H1 (cell line): ENCODE data around the gene FBXO45. TPM values are rescaled to one million over a fixed set of nuclear protein-coding genes. Genes with fewer than 3 reads are reported as not detected.

Experiments used
- ATF3 ChIP-seq: IDR thresholded peaks from 2 replicates; pipeline ENCODE4 v1.6.1; 2011; ENCODE audit warnings: low read depth, mild to moderate bottlenecking, low read length; ENCODE audit not compliant: insufficient read depth
- CTBP2 ChIP-seq: IDR thresholded peaks from 2 replicates; pipeline ENCODE4 v1.7.0; 2011; ENCODE audit warnings: borderline replicate concordance, mild to moderate bottlenecking, moderate library complexity, mixed read lengths, low read length; ENCODE audit not compliant: insufficient read depth, insufficient read length
- EP300 ChIP-seq, 2 experiments: IDR thresholded peaks; 1 replicate in 1 of 2; 2 replicates in 1 of 2; pipeline ENCODE4 v1.6.1; 2011 to 2012; ENCODE audit warnings: low read depth in 2 of 2, low read length in 2 of 2, mild to moderate bottlenecking in 2 of 2, borderline replicate concordance in 1 of 2, inconsistent platforms in 1 of 2, moderate library complexity in 1 of 2
- HDAC6 ChIP-seq: IDR thresholded peaks from one replicate; pipeline ENCODE4 v1.7.1; 2012; ENCODE audit warnings: low read depth, mild to moderate bottlenecking, inconsistent platforms, low read length, moderate library complexity
- JUN ChIP-seq: IDR thresholded peaks from 2 replicates; pipeline ENCODE4 v1.6.1; 2011; ENCODE audit warnings: low read depth, mild to moderate bottlenecking, improper control_type of control experiment, low read length
- NRF1 ChIP-seq: IDR thresholded peaks from 2 replicates; pipeline ENCODE4 v1.6.1; 2011; ENCODE audit warnings: mild to moderate bottlenecking, low read depth, low read length, improper control_type of control experiment
- PHF8 ChIP-seq: fragments of 200-600 bp; sonication (generic); conservative IDR thresholded peaks from 2 replicates; pipeline ENCODE4 v1.7.1; 2012; ENCODE audit warnings: low read depth, mild to moderate bottlenecking, inconsistent platforms, low read length, moderate library complexity
- SIN3A ChIP-seq, 2 experiments: IDR thresholded peaks in 1 of 2; conservative IDR thresholded peaks in 1 of 2; 2 replicates each; pipeline ENCODE4 v1.6.1; 2011 to 2012; ENCODE audit warnings: low read length in 2 of 2, improper control_type of control experiment in 1 of 2, low read depth in 1 of 2, mild to moderate bottlenecking in 1 of 2
- TBP ChIP-seq: IDR thresholded peaks from 2 replicates; pipeline ENCODE4 v1.6.1; 2011; ENCODE audit warnings: low read depth, low read length, improper control_type of control experiment
- polyA plus RNA-seq, 7 experiments: library from polyadenylated mRNA; depleted of rRNA in 3 of 7; stranded (reverse) in 5 of 7; unstranded in 2 of 7; fragments of >200 nt in 5 of 7; fragments of 200-250 nt in 2 of 7; gene quantifications; 1 replicate in 5 of 7; 2 replicates in 1 of 7; 4 replicates in 1 of 7; pipeline versions ENCODE4 v1.2.1 to v1.2.3, GENCODE V29; 2011 to 2013; ENCODE audit warnings: missing spikeins in 2 of 7, mixed read lengths in 2 of 7
- total RNA-seq: library from RNA; stranded (reverse); fragmentation: NEBNext Ultra II Directional; extraction: Animal tissue kit (Norgen Biotek cat#: 25700); gene quantifications from 2 replicates; pipeline ENCODE4 v1.2.1, GENCODE V29; 2021
- TF ChIP-seq, protein P1 (sequence below): fragments of 300-600 bp; sonication (generic); IDR thresholded peaks from 2 replicates; pipeline ENCODE4 v1.7.1; 2012; ENCODE audit warnings: low read length, moderate library complexity, mild to moderate bottlenecking, inconsistent platforms; ENCODE audit not compliant: insufficient replicate concordance

The FBXO45 gene
- total and polyA plus RNA-seq, 2 of the 8 experiments (the other 6 are each of a cell fraction or from before 2014, with no cell fraction given) = 5.2 to 19.4 TPM

DNA sequence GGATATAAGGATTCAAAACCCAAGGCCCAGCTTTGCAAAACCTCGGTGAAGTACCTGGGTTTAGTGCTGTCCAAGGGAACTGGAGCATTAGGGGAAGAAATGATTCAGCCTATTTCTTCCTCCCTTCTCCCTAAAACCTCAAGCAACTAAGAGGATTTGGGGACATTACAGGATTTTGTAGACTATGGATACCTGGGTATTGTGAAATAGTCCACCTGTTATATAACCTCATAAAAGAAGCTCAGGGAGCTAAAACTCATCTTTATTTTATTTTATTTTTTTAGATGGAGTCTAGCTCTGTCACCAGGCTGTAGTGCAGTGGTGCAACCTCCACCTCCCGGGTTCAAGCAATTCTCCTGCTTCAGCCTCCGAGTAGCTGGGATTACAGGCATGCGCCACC is 44.6 kb upstream of the FBXO45 start (continued):
- TF ChIP-seq, protein P1, sequence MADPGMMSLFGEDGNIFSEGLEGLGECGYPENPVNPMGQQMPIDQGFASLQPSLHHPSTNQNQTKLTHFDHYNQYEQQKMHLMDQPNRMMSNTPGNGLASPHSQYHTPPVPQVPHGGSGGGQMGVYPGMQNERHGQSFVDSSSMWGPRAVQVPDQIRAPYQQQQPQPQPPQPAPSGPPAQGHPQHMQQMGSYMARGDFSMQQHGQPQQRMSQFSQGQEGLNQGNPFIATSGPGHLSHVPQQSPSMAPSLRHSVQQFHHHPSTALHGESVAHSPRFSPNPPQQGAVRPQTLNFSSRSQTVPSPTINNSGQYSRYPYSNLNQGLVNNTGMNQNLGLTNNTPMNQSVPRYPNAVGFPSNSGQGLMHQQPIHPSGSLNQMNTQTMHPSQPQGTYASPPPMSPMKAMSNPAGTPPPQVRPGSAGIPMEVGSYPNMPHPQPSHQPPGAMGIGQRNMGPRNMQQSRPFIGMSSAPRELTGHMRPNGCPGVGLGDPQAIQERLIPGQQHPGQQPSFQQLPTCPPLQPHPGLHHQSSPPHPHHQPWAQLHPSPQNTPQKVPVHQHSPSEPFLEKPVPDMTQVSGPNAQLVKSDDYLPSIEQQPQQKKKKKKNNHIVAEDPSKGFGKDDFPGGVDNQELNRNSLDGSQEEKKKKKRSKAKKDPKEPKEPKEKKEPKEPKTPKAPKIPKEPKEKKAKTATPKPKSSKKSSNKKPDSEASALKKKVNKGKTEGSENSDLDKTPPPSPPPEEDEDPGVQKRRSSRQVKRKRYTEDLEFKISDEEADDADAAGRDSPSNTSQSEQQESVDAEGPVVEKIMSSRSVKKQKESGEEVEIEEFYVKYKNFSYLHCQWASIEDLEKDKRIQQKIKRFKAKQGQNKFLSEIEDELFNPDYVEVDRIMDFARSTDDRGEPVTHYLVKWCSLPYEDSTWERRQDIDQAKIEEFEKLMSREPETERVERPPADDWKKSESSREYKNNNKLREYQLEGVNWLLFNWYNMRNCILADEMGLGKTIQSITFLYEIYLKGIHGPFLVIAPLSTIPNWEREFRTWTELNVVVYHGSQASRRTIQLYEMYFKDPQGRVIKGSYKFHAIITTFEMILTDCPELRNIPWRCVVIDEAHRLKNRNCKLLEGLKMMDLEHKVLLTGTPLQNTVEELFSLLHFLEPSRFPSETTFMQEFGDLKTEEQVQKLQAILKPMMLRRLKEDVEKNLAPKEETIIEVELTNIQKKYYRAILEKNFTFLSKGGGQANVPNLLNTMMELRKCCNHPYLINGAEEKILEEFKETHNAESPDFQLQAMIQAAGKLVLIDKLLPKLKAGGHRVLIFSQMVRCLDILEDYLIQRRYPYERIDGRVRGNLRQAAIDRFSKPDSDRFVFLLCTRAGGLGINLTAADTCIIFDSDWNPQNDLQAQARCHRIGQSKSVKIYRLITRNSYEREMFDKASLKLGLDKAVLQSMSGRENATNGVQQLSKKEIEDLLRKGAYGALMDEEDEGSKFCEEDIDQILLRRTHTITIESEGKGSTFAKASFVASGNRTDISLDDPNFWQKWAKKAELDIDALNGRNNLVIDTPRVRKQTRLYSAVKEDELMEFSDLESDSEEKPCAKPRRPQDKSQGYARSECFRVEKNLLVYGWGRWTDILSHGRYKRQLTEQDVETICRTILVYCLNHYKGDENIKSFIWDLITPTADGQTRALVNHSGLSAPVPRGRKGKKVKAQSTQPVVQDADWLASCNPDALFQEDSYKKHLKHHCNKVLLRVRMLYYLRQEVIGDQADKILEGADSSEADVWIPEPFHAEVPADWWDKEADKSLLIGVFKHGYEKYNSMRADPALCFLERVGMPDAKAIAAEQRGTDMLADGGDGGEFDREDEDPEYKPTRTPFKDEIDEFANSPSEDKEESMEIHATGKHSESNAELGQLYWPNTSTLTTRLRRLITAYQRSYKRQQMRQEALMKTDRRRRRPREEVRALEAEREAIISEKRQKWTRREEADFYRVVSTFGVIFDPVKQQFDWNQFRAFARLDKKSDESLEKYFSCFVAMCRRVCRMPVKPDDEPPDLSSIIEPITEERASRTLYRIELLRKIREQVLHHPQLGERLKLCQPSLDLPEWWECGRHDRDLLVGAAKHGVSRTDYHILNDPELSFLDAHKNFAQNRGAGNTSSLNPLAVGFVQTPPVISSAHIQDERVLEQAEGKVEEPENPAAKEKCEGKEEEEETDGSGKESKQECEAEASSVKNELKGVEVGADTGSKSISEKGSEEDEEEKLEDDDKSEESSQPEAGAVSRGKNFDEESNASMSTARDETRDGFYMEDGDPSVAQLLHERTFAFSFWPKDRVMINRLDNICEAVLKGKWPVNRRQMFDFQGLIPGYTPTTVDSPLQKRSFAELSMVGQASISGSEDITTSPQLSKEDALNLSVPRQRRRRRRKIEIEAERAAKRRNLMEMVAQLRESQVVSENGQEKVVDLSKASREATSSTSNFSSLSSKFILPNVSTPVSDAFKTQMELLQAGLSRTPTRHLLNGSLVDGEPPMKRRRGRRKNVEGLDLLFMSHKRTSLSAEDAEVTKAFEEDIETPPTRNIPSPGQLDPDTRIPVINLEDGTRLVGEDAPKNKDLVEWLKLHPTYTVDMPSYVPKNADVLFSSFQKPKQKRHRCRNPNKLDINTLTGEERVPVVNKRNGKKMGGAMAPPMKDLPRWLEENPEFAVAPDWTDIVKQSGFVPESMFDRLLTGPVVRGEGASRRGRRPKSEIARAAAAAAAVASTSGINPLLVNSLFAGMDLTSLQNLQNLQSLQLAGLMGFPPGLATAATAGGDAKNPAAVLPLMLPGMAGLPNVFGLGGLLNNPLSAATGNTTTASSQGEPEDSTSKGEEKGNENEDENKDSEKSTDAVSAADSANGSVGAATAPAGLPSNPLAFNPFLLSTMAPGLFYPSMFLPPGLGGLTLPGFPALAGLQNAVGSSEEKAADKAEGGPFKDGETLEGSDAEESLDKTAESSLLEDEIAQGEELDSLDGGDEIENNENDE = no peak
- TF ChIP-seq CTBP2 (no peak), NRF1 (no peak), TBP (no peak), HDAC6 (no peak), JUN (no peak), EP300 (IDR thresholded peaks at IDR 0.05; ENCODE audit: borderline replicate concordance in 1 of 2, low read depth in 2 of 2, low read length in 2 of 2) (no peak), SIN3A (conservative IDR thresholded peaks at IDR 0.05 in 1 of 2, IDR thresholded peaks at IDR 0.05 in 1 of 2; ENCODE audit: low read depth in 1 of 2, low read length in 2 of 2) (no peak), ATF3 (no peak), PHF8 (no peak)
- TF ChIP-seq, all 59 proteins: peak for 0
